ENCODE measurements around the gene HS3ST1.

The HS3ST1 gene

GRCh38 chr4:11426003-11426402 lies 2.7 kb downstream of the HS3ST1 start:
- no peak overlapping the region for H3K4me3 ChIP-seq (ENCODE audit: low read depth, low read length)
- TF ChIP-seq CTCF (IDR thresholded peaks at IDR 0.05; ENCODE audit: low read depth, low read length), result no peak

- H3K4me3 ChIP-seq (ENCODE audit: low read depth, low read length), result no peak overlapping the region
- TF ChIP-seq CTCF (IDR thresholded peaks at IDR 0.05; ENCODE audit: low read depth, low read length), result no peak
These were observed 3.8 kb downstream of the HS3ST1 start for GRCh38 chr4:11424856-11425255.

- peak; percentile 11; the same call in 1 of the 2 replicates for TF ChIP-seq CTCF (IDR thresholded peaks at IDR 0.05; ENCODE audit: low read depth, low read length)
- no peak overlapping the region for H3K4me3 ChIP-seq (ENCODE audit: low read depth, low read length)
These were observed 4.7 kb downstream of the HS3ST1 start for GRCh38 chr4:11424000-11424399.

- H3K4me3 ChIP-seq (ENCODE audit: low read depth, low read length), result no peak overlapping the region
- no peak for TF ChIP-seq CTCF (IDR thresholded peaks at IDR 0.05; ENCODE audit: low read depth, low read length)
These were observed 5.2 kb downstream of the HS3ST1 start for GRCh38 chr4:11423465-11423864.

GRCh38 chr4:11421116-11421515 lies 7.6 kb downstream of the HS3ST1 start:
- TF ChIP-seq CTCF (IDR thresholded peaks at IDR 0.05; ENCODE audit: low read depth, low read length), result no peak

GRCh38 chr4:11420327-11420726 lies 8.4 kb downstream of the HS3ST1 start:
- no peak for TF ChIP-seq CTCF (IDR thresholded peaks at IDR 0.05; ENCODE audit: low read depth, low read length)

More at GRCh38 chr4:11421116-11421515, 7.6 kb downstream of the HS3ST1 start:
- H3K4me3 ChIP-seq (ENCODE audit: low read depth, low read length), result no peak overlapping the region

GRCh38 chr4:11418610-11419009 lies 10.1 kb downstream of the HS3ST1 start:
- H3K4me3 ChIP-seq (ENCODE audit: low read depth, low read length), result no peak overlapping the region
- TF ChIP-seq CTCF (IDR thresholded peaks at IDR 0.05; ENCODE audit: low read depth, low read length), result no peak

More at GRCh38 chr4:11420327-11420726, 8.4 kb downstream of the HS3ST1 start:
- H3K4me3 ChIP-seq (ENCODE audit: low read depth, low read length), result no peak overlapping the region

Measured in WI38 (cell line).